SK-N-SH (cell line): Measurements from ENCODE around the gene BCAP31. TPM values are rescaled to one million over a fixed set of nuclear protein-coding genes. Genes with fewer than 3 reads are reported as not detected.

Experiments used
- CTCF ChIA-PET: fragments of 300-600, 350-600 bp; formaldehyde crosslinking; extraction: SDS; loops from one replicate; lab custom pipeline; 2021; lab: Yijun Ruan, JAX
- POLR2A ChIA-PET: fragments of 350-600 bp; sonication (Branson Sonifier 250); formaldehyde crosslinking; extraction: SDS; loops from one replicate; lab custom pipeline; 2020; ENCODE audit warnings: antibody characterized with exemption, inconsistent platforms; lab: Yijun Ruan, JAX
- DNase-seq: peaks from one replicate; pipeline ENCODE4 v3.0.0; 2012
- H2AFZ ChIP-seq: fragments of 200-600 bp; sonication (generic); 2 replicates; pipeline ENCODE4 v1.8.1; 2016; ENCODE audit warnings: antibody characterized with exemption, mild to moderate bottlenecking, low read depth
- H3F3A ChIP-seq: fragments of 200-600 bp; sonication (generic); replicated peaks from 2 replicates; pipeline ENCODE3; 2016; ENCODE audit warnings: antibody characterized with exemption, mild to moderate bottlenecking; ENCODE audit not compliant: insufficient read depth
- H3K27ac ChIP-seq, 2 experiments: fragments of 200-500 bp in 1 of 2; fragments of 200-600 bp in 1 of 2; sonication (Bioruptor generic) in 1 of 2; sonication (generic), shearing (Covaris generic) in 1 of 2; 2 replicates each; pipeline versions ENCODE4 v1.5.1 to v1.6.1; 2014 to 2016; ENCODE audit warnings: low read depth in 2 of 2, inconsistent platforms in 1 of 2, low read length in 1 of 2, mild to moderate bottlenecking in 1 of 2, mixed read lengths in 1 of 2
- H3K27me3 ChIP-seq: fragments of 200-600 bp; sonication (generic), shearing (Covaris generic); 2 replicates; pipeline ENCODE4 v1.6.1; 2016; ENCODE audit warnings: mixed run types; ENCODE audit not compliant: insufficient read depth
- H3K36me3 ChIP-seq, 2 experiments: fragments of 200-500 bp in 1 of 2; fragments of 200-600 bp in 1 of 2; sonication (Bioruptor generic) in 1 of 2; sonication (generic) in 1 of 2; replicated peaks in 1 of 2; 2 replicates each; pipeline versions ENCODE3 to v1.5.1; 2014 to 2016; ENCODE audit warnings: low read length in 1 of 2, mild to moderate bottlenecking in 1 of 2; ENCODE audit not compliant: insufficient read depth in 2 of 2, control insufficient read depth in 1 of 2
- H3K4me1 ChIP-seq, 2 experiments: fragments of 200-500 bp in 1 of 2; fragments of 200-600 bp in 1 of 2; sonication (Bioruptor generic) in 1 of 2; sonication (generic), shearing (Covaris generic) in 1 of 2; 2 replicates each; pipeline versions ENCODE4 v1.5.1 to v1.6.1; 2014 to 2016; ENCODE audit warnings: low read depth in 1 of 2, low read length in 1 of 2, mixed run types in 1 of 2; ENCODE audit not compliant: insufficient read depth in 2 of 2, control insufficient read depth in 1 of 2
- H3K4me2 ChIP-seq: fragments of 200-600 bp; sonication (generic), shearing (Covaris generic); 2 replicates; pipeline ENCODE4 v1.6.1; 2017; ENCODE audit warnings: mixed run types
- H3K4me3 ChIP-seq, 2 experiments: fragments of 200-500 bp in 1 of 2; fragments of 200-600 bp in 1 of 2; sonication (Bioruptor generic) in 1 of 2; sonication (generic), shearing (Covaris generic) in 1 of 2; 2 replicates each; pipeline versions ENCODE4 v1.5.1 to v1.8.1; 2014 to 2016; ENCODE audit warnings: low read depth in 2 of 2, inconsistent platforms in 1 of 2, low read length in 1 of 2, mild to moderate bottlenecking in 1 of 2, mixed read lengths in 1 of 2, moderate library complexity in 1 of 2
- H3K79me2 ChIP-seq: fragments of 200-600 bp; sonication (generic); 2 replicates; pipeline ENCODE4 v1.8.1; 2017; ENCODE audit warnings: mild to moderate bottlenecking; ENCODE audit not compliant: insufficient read depth
- H3K9ac ChIP-seq: fragments of 200-600 bp; sonication (generic); 2 replicates; pipeline ENCODE4 v1.6.1; 2017; ENCODE audit warnings: mixed run types
- H3K9me2 ChIP-seq: fragments of 200-600 bp; sonication (generic); 2 replicates; pipeline ENCODE4 v1.6.1; 2017; ENCODE audit warnings: mixed run types
- H3K9me3 ChIP-seq: fragments of 200-600 bp; sonication (generic); 2 replicates; pipeline ENCODE4 v1.6.1; 2017; ENCODE audit warnings: mixed run types, mild to moderate bottlenecking, moderate library complexity
- H4K20me1 ChIP-seq: fragments of 200-600 bp; sonication (generic); 2 replicates; pipeline ENCODE4 v1.6.1; 2017; ENCODE audit warnings: mild to moderate bottlenecking, mixed run types; ENCODE audit not compliant: insufficient read depth
- EP300 ChIP-seq, 2 experiments: IDR thresholded peaks; 2 replicates each; pipeline versions ENCODE4 v1.4.0 to v1.6.1; 2012; ENCODE audit warnings: borderline replicate concordance in 1 of 2, low read depth in 1 of 2, low read length in 1 of 2
- EZH2phosphoT487 ChIP-seq: fragments of 200-600 bp; sonication (generic); IDR thresholded peaks from 2 replicates; pipeline ENCODE4 v1.6.1; 2017; ENCODE audit warnings: low read depth, mixed run types, mild to moderate bottlenecking, antibody characterized with exemption, moderate library complexity, borderline replicate concordance
- FOSL2 ChIP-seq: IDR thresholded peaks from 2 replicates; pipeline ENCODE4 v1.4.0; 2012; ENCODE audit warnings: low read depth, mild to moderate bottlenecking, moderate library complexity, borderline replicate concordance
- GATA2 ChIP-seq: sonication (generic); formaldehyde crosslinking; IDR thresholded peaks from 2 replicates; pipeline ENCODE4 v1.5.0; 2020; ENCODE audit warnings: mild to moderate bottlenecking, missing genetic modification reagents
- JUND ChIP-seq: IDR thresholded peaks from 2 replicates; pipeline ENCODE4 v1.4.0; 2012
- MXI1 ChIP-seq: IDR thresholded peaks from 2 replicates; pipeline ENCODE4 v1.6.1; 2012; ENCODE audit warnings: mild to moderate bottlenecking, low read depth, low read length, improper control_type of control experiment
- YY1 ChIP-seq: IDR thresholded peaks from 2 replicates; pipeline ENCODE4 v1.4.0; 2012; ENCODE audit warnings: low read depth, mild to moderate bottlenecking
- WGBS: methylation state at CpG from one replicate; pipeline ENCODE4 v1.1.6; 2017; ENCODE audit warnings: low lambda C conversion rate; 5-methylcytosine and 5-hydroxymethylcytosine counted together
- polyA plus RNA-seq, 3 experiments: library from polyadenylated mRNA; depleted of rRNA; stranded (reverse); fragments of >200 nt; gene quantifications; 2 replicates each; pipeline ENCODE4 v1.2.3, GENCODE V29; 2012
- TF ChIP-seq, protein P1 (sequence below): IDR thresholded peaks from 2 replicates; pipeline ENCODE4 v1.4.0; 2012; ENCODE audit warnings: low read depth, borderline replicate concordance
- TF ChIP-seq, protein P2 (sequence below): IDR thresholded peaks from 2 replicates; pipeline ENCODE4 v1.4.0; 2012; ENCODE audit warnings: low read depth
- TF ChIP-seq, protein P3 (sequence below): IDR thresholded peaks from 2 replicates; pipeline ENCODE4 v1.6.1; 2012; ENCODE audit warnings: mild to moderate bottlenecking, low read depth, low read length, moderate library complexity
- TF ChIP-seq, protein P4 (sequence below): fragments of 150-350 bp; IDR thresholded peaks from 2 replicates; pipeline ENCODE4 v1.6.1; 2016; ENCODE audit warnings: mild to moderate bottlenecking, low read depth, low read length

The BCAP31 gene
- polyA plus RNA-seq, 1 of the 3 experiments (the other 2 are of a cell fraction) = 173 TPM

DNA sequence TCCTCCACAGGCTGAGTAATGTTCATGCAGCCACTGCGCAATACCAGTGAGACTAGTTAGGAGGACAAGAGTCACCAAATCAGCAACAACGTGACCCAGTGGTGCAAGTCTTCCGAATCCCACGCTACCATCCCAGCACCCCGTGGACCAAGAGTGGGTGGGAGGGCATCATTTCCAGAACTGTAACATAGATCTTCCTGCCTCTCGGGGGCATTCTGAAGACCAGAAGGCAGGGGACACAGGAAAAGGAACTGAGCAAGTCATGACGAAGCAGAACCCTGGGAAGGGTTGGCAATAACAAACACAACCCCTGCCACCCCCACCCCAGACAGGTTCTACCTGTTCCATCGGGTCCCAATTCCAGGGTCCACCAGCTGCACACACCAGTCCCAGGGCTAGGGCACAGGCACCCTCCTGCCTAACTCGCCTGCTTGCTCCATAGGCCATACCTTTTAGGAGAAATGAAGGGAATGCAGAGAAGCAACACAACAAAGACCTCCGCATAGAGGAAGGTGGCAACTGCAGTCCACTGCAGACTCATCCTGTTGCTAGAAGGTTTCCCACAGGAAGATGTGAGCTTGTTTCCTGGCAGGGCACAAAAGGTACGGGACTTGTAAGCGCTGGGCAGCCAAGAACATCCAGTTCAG lies 1.4 kb downstream of the BCAP31 start:
- Histone ChIP-seq H3K27me3 (no peaks in the 10 kb centered on the region; the same call in 1 of the 2 replicates), H2AFZ (no peak overlapping the region), H3K4me1 (peaks cover 7 to 36% of the 10 kb centered on the region in 2 experiments; a peak in 3 of 4 replicates), H3F3A (no peaks in the 10 kb centered on the region), H3K9me3 (no peaks in the 10 kb centered on the region), H3K27ac (peak overlapping the region; percentile 76), H3K9ac (peak overlapping the region; percentile 76), H3K4me2 (peak overlapping the region; percentile 84), H3K36me3 (peaks cover 8 to 26% of the 10 kb centered on the region in 2 experiments), H3K9me2 (no peaks in the 10 kb centered on the region), H3K79me2 (peaks cover 49% of the 10 kb centered on the region), H4K20me1 (peaks cover 33% of the 10 kb centered on the region), H3K4me3 (peak overlapping the region; percentile 63 to 64)
- ChIA-PET CTCF (interaction anchor here (1.1 kb wide), 1 partner anchor 14 kb away, joined by 4 read pairs; no protein-coding TSS in a partner anchor), POLR2A (no interaction called here)
- TF ChIP-seq, protein P1, sequence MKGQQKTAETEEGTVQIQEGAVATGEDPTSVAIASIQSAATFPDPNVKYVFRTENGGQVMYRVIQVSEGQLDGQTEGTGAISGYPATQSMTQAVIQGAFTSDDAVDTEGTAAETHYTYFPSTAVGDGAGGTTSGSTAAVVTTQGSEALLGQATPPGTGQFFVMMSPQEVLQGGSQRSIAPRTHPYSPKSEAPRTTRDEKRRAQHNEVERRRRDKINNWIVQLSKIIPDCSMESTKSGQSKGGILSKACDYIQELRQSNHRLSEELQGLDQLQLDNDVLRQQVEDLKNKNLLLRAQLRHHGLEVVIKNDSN = no peak
- no peak for TF ChIP-seq JUND
- TF ChIP-seq, protein P2, sequence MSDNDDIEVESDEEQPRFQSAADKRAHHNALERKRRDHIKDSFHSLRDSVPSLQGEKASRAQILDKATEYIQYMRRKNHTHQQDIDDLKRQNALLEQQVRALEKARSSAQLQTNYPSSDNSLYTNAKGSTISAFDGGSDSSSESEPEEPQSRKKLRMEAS = no peak
- no peak for TF ChIP-seq EP300 (IDR thresholded peaks at IDR 0.05; ENCODE audit: borderline replicate concordance in 1 of 2, low read depth in 1 of 2, low read length in 1 of 2)
- TF ChIP-seq MXI1 = no peak
- TF ChIP-seq, protein P3, sequence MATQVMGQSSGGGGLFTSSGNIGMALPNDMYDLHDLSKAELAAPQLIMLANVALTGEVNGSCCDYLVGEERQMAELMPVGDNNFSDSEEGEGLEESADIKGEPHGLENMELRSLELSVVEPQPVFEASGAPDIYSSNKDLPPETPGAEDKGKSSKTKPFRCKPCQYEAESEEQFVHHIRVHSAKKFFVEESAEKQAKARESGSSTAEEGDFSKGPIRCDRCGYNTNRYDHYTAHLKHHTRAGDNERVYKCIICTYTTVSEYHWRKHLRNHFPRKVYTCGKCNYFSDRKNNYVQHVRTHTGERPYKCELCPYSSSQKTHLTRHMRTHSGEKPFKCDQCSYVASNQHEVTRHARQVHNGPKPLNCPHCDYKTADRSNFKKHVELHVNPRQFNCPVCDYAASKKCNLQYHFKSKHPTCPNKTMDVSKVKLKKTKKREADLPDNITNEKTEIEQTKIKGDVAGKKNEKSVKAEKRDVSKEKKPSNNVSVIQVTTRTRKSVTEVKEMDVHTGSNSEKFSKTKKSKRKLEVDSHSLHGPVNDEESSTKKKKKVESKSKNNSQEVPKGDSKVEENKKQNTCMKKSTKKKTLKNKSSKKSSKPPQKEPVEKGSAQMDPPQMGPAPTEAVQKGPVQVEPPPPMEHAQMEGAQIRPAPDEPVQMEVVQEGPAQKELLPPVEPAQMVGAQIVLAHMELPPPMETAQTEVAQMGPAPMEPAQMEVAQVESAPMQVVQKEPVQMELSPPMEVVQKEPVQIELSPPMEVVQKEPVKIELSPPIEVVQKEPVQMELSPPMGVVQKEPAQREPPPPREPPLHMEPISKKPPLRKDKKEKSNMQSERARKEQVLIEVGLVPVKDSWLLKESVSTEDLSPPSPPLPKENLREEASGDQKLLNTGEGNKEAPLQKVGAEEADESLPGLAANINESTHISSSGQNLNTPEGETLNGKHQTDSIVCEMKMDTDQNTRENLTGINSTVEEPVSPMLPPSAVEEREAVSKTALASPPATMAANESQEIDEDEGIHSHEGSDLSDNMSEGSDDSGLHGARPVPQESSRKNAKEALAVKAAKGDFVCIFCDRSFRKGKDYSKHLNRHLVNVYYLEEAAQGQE = no peak
- no peak for TF ChIP-seq EZH2phosphoT487
- 22% methylated on average over 12 of the region's 12 CpGs for WGBS
- no peak for DNase-seq

DNA sequence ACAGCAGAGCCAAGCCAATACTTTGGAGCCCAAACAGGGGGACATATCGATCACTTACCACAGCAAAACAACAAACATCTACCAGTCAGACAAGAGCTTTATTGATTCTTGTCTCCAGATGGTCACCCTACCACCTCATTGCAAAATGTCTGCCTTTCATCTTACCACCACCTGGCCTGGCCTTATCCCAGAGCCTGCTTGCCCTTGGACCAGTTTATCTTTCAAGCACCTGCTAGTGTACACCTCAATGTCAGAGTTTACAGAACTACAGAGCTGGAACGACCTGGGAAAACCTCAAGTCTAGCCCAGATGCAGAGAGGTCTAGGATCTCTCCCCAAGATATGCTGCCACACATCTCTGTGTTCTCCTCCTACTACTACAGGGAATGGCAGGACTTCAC lies 4.5 kb downstream of the BCAP31 start:
- DNase-seq = no peak
- ChIA-PET CTCF (interaction anchor here (0.8 to 1.7 kb wide), 3 partner anchors 11 to 165 kb away, joined by 3 to 11 read pairs (median 5); no protein-coding TSS in a partner anchor), POLR2A (no interaction called here)
- H3K9me2 ChIP-seq = no peaks in the 10 kb centered on the region
- H3K36me3 ChIP-seq = peaks cover 8 to 33% of the 10 kb centered on the region in 2 experiments
- WGBS = 13% methylated on average over 1 of the region's 2 CpGs
- no peak overlapping the region for H2AFZ ChIP-seq
- H3K27ac ChIP-seq = no peak overlapping the region
- H3K4me2 ChIP-seq = no peak overlapping the region
- H4K20me1 ChIP-seq = peaks cover 33% of the 10 kb centered on the region
- H3K79me2 ChIP-seq = peaks cover 59% of the 10 kb centered on the region
- peaks cover 0 to 7% of the 10 kb centered on the region in 2 experiments; a peak in 1 of 4 replicates for H3K4me1 ChIP-seq
- no peaks in the 10 kb centered on the region for H3K9me3 ChIP-seq
- H3F3A ChIP-seq = no peaks in the 10 kb centered on the region
- H3K9ac ChIP-seq = no peak overlapping the region
- no peak overlapping the region for H3K4me3 ChIP-seq
- no peak for TF ChIP-seq EZH2phosphoT487
- TF ChIP-seq FOSL2 = no peak
- TF ChIP-seq, protein P4, sequence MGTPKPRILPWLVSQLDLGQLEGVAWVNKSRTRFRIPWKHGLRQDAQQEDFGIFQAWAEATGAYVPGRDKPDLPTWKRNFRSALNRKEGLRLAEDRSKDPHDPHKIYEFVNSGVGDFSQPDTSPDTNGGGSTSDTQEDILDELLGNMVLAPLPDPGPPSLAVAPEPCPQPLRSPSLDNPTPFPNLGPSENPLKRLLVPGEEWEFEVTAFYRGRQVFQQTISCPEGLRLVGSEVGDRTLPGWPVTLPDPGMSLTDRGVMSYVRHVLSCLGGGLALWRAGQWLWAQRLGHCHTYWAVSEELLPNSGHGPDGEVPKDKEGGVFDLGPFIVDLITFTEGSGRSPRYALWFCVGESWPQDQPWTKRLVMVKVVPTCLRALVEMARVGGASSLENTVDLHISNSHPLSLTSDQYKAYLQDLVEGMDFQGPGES = no peak
- TF ChIP-seq GATA2 (CRISPR knock-in tag) = no peak
- TF ChIP-seq YY1 = no peak
- H3K27me3 ChIP-seq = no peaks in the 10 kb centered on the region; the same call in 1 of the 2 replicates
